ENCODE data around the gene NGF.

Gene NGF

DNA sequence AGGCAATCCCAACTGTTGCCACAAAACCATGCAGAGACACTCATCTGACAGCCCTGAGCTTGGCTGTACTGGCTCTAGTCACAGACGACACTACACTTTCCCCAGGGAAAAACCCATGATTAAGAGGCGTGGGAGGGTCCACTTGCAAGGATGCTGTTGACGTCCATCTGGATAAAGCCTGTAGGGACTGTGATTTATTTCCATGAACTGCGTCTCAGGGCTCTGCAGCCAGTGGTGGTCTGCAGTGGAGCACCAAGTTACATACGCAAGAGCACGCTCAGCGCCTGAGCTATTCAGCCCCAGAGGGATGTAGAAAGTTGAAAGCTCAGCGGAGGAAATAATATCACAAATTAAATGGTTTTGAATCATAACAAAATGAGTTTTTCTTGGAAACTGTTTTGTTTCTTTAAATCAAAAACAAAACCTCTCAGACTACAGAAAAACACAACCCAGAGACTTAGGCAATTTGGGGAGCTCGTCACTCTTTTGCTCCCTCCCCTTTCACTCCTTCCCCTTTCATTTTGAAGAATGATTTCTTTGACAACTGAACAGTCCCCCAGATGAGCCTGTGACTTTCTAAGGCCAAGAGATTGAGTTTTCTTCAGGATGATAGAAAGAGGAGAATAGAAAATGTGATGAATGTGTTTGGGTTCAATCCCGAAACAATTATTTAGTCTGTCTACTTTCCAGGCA lies 71.2 kb downstream of the NGF start:
- no peaks in the 10 kb centered on the region for H3K9me3 ChIP-seq (replicated peaks; ENCODE audit: insufficient read depth, low read length)
- no peak overlapping the region for H2AFZ ChIP-seq (ENCODE audit: low read length)
- H3K4me1 ChIP-seq (ENCODE audit: low read length): no peaks in the 10 kb centered on the region
- no peak overlapping the region for H3K27ac ChIP-seq (ENCODE audit: low read length)
- no peak overlapping the region for H3K4me2 ChIP-seq (ENCODE audit: low read depth, low read length)
- DNase-seq: no peak
- no peaks in the 10 kb centered on the region for H3K36me3 ChIP-seq (replicated peaks; ENCODE audit: insufficient read depth, low read length)
- H4K20me1 ChIP-seq (ENCODE audit: insufficient read depth, low read length): no peaks in the 10 kb centered on the region
- no peaks in the 10 kb centered on the region for H3F3A ChIP-seq (ENCODE audit: insufficient read depth, low read length)
- H3K9me2 ChIP-seq (replicated peaks; ENCODE audit: insufficient read depth, low read length): no peaks in the 10 kb centered on the region
- no peak for TF ChIP-seq EZH2 (optimal IDR thresholded peaks at IDR 0.05; ENCODE audit: low read depth, low read length)
- no peaks in the 10 kb centered on the region for H3K27me3 ChIP-seq (replicated peaks; ENCODE audit: insufficient read depth, low read length)
- no peak overlapping the region for H3K4me3 ChIP-seq (ENCODE audit: low read length)
- no peaks in the 10 kb centered on the region for H3K79me2 ChIP-seq (ENCODE audit: low read length)
- no peak overlapping the region for H3K9ac ChIP-seq (ENCODE audit: low read length)

DNA sequence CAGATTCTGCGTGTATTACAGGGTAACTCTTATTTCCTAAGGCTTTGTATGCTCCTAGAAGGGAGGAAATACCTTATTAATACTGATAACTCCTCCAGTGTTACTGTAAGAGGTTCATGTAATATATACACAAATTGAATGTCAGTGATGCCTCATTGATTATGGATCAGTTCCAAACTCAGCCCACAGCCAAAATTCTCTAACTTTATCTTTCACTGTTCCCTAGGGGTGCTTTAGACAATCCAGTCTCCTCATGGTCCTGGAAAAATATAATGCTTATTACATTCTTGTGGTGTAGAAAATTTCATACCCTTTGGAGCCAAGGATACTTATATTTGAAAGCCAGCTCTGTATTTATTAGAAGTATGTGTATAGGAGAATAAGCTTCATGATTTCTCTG lies 73.0 kb downstream of the NGF start:
- H3K4me1 ChIP-seq (ENCODE audit: low read length): no peaks in the 10 kb centered on the region
- no peak overlapping the region for H3K4me3 ChIP-seq (ENCODE audit: low read length)
- no peaks in the 10 kb centered on the region for H4K20me1 ChIP-seq (ENCODE audit: insufficient read depth, low read length)
- H3K27me3 ChIP-seq (replicated peaks; ENCODE audit: insufficient read depth, low read length): no peaks in the 10 kb centered on the region
- H3K9me2 ChIP-seq (replicated peaks; ENCODE audit: insufficient read depth, low read length): no peaks in the 10 kb centered on the region
- no peaks in the 10 kb centered on the region for H3K79me2 ChIP-seq (ENCODE audit: low read length)
- DNase-seq: no peak
- no peaks in the 10 kb centered on the region for H3F3A ChIP-seq (ENCODE audit: insufficient read depth, low read length)
- no peaks in the 10 kb centered on the region for H3K36me3 ChIP-seq (replicated peaks; ENCODE audit: insufficient read depth, low read length)
- H3K27ac ChIP-seq (ENCODE audit: low read length): no peak overlapping the region
- H3K9me3 ChIP-seq (replicated peaks; ENCODE audit: insufficient read depth, low read length): no peaks in the 10 kb centered on the region
- H3K4me2 ChIP-seq (ENCODE audit: low read depth, low read length): no peak overlapping the region
- TF ChIP-seq, protein P1, sequence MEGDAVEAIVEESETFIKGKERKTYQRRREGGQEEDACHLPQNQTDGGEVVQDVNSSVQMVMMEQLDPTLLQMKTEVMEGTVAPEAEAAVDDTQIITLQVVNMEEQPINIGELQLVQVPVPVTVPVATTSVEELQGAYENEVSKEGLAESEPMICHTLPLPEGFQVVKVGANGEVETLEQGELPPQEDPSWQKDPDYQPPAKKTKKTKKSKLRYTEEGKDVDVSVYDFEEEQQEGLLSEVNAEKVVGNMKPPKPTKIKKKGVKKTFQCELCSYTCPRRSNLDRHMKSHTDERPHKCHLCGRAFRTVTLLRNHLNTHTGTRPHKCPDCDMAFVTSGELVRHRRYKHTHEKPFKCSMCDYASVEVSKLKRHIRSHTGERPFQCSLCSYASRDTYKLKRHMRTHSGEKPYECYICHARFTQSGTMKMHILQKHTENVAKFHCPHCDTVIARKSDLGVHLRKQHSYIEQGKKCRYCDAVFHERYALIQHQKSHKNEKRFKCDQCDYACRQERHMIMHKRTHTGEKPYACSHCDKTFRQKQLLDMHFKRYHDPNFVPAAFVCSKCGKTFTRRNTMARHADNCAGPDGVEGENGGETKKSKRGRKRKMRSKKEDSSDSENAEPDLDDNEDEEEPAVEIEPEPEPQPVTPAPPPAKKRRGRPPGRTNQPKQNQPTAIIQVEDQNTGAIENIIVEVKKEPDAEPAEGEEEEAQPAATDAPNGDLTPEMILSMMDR (IDR thresholded peaks at IDR 0.05; ENCODE audit: low read length): no peak
- TF ChIP-seq EZH2phosphoT487 (IDR thresholded peaks at IDR 0.05; ENCODE audit: low read length) (no peak), EZH2 (optimal IDR thresholded peaks at IDR 0.05; ENCODE audit: low read depth, low read length) (no peak)
- H3K9ac ChIP-seq (ENCODE audit: low read length): no peak overlapping the region
- H2AFZ ChIP-seq (ENCODE audit: low read length): no peak overlapping the region

DNA sequence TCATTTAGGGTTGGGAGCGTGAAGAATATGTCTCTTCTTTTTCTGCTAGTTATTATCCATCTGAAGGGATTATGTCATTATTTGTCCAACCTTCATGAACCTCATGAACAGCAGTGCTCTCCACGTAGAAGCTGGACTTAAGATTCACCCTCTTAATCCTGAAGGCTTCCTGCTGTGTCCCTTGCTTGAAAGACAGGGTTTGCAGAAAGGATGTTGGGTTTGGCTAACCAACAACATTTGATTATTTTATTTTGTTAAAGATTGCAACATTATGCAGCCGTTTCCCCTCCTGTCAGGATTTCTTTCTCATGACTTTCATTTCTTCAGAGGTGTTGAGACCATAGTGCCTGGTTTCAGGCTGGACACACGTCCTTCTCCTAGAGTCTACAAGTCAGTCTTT lies 75.2 kb downstream of the NGF start:
- Histone ChIP-seq H3K4me1 (ENCODE audit: low read length) (no peaks in the 10 kb centered on the region), H4K20me1 (ENCODE audit: insufficient read depth, low read length) (no peaks in the 10 kb centered on the region), H3K79me2 (ENCODE audit: low read length) (no peaks in the 10 kb centered on the region), H3K9me3 (replicated peaks; ENCODE audit: insufficient read depth, low read length) (no peaks in the 10 kb centered on the region), H3K27ac (ENCODE audit: low read length) (no peak overlapping the region), H2AFZ (ENCODE audit: low read length) (no peak overlapping the region), H3K4me2 (ENCODE audit: low read depth, low read length) (no peak overlapping the region), H3K9ac (ENCODE audit: low read length) (no peak overlapping the region), H3K9me2 (replicated peaks; ENCODE audit: insufficient read depth, low read length) (no peaks in the 10 kb centered on the region), H3K36me3 (replicated peaks; ENCODE audit: insufficient read depth, low read length) (no peaks in the 10 kb centered on the region), H3K4me3 (ENCODE audit: low read length) (no peak overlapping the region), H3F3A (ENCODE audit: insufficient read depth, low read length) (no peaks in the 10 kb centered on the region), H3K27me3 (replicated peaks; ENCODE audit: insufficient read depth, low read length) (no peaks in the 10 kb centered on the region)
- TF ChIP-seq EZH2 (optimal IDR thresholded peaks at IDR 0.05; ENCODE audit: low read depth, low read length) (no peak), EZH2phosphoT487 (IDR thresholded peaks at IDR 0.05; ENCODE audit: low read length) (no peak)
- TF ChIP-seq, protein P1 (IDR thresholded peaks at IDR 0.05; ENCODE audit: low read length): no peak
- no peak for DNase-seq

DNA sequence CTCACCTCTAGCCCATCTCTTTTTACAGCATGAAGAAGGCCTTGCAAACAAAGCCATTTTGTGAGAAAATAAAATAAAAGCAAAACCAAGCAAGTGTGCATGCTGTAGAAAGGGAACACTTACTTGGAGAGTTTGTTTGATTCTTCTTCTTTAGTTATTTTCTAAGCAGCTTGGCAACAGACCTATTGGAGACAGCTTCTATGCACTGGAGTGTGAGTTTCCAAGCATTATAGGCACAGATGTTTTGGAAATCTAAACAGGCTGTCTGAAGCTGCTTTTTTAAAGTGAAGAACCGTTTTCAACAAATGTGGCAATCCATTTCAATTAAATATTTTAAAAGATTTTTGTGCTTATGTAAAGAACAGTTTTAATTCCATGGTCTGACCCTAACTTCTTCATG lies 76.6 kb downstream of the NGF start:
- Histone ChIP-seq H3K27me3 (replicated peaks; ENCODE audit: insufficient read depth, low read length) (no peaks in the 10 kb centered on the region), H4K20me1 (ENCODE audit: insufficient read depth, low read length) (no peaks in the 10 kb centered on the region), H3K4me2 (ENCODE audit: low read depth, low read length) (no peak overlapping the region), H3K4me3 (ENCODE audit: low read length) (no peak overlapping the region), H3K9me3 (replicated peaks; ENCODE audit: insufficient read depth, low read length) (no peaks in the 10 kb centered on the region), H3K27ac (ENCODE audit: low read length) (no peak overlapping the region), H3F3A (ENCODE audit: insufficient read depth, low read length) (no peaks in the 10 kb centered on the region), H3K9ac (ENCODE audit: low read length) (no peak overlapping the region), H3K4me1 (ENCODE audit: low read length) (no peaks in the 10 kb centered on the region), H2AFZ (ENCODE audit: low read length) (no peak overlapping the region), H3K9me2 (replicated peaks; ENCODE audit: insufficient read depth, low read length) (no peaks in the 10 kb centered on the region), H3K79me2 (ENCODE audit: low read length) (no peaks in the 10 kb centered on the region), H3K36me3 (replicated peaks; ENCODE audit: insufficient read depth, low read length) (no peaks in the 10 kb centered on the region)
- no peak for DNase-seq
- TF ChIP-seq EZH2phosphoT487 (IDR thresholded peaks at IDR 0.05; ENCODE audit: low read length) (no peak), EZH2 (optimal IDR thresholded peaks at IDR 0.05; ENCODE audit: low read depth, low read length) (no peak)
- TF ChIP-seq, protein P1 (IDR thresholded peaks at IDR 0.05; ENCODE audit: low read length): no peak

All from MM.1S (cell line).